DMS53 treated with DMSO at 0.1 percent for 48 hours (cell line): ENCODE data around the gene XBP1.
"Not testable (repeated sequence)": the region's sequence is repeated elsewhere in the genome, so short reads cannot be mapped to it uniquely, and the experiment has no call there.

Source experiments
- DNase-seq: peaks from one replicate; lab custom pipeline; 2025; ENCODE audit not compliant: unreplicated experiment; lab: John Stamatoyannopoulos, UW

XBP1 gene

DNA sequence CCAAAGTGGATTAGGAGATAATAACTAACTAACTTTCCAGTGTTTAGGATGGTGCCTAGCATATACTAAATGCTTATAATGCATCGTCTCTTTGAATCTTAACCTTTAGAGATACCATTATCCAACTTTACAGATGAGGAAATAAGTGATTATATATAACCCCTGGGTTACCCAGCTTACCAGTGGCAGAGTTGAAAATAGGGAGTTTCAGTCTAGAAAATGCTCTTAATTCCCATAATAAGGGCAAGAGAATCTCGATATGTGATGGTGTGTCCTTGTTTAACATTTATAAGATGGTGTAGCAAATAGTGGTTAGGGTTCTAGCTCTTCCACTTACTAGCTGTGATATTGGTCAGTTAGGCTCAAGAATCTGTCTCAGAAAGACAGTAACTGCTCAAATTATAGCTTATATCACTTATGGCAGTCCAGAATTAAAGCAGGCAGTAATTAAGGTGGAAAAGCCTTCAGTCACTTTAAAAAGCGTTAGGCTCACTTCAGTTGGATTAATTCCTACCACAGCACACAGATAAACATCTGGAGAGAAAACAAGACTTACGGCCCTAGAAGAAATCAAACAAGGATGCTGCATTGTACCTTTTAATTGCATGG, 6.3 kb downstream of the XBP1 start:
- DNase-seq = no peak

DNA sequence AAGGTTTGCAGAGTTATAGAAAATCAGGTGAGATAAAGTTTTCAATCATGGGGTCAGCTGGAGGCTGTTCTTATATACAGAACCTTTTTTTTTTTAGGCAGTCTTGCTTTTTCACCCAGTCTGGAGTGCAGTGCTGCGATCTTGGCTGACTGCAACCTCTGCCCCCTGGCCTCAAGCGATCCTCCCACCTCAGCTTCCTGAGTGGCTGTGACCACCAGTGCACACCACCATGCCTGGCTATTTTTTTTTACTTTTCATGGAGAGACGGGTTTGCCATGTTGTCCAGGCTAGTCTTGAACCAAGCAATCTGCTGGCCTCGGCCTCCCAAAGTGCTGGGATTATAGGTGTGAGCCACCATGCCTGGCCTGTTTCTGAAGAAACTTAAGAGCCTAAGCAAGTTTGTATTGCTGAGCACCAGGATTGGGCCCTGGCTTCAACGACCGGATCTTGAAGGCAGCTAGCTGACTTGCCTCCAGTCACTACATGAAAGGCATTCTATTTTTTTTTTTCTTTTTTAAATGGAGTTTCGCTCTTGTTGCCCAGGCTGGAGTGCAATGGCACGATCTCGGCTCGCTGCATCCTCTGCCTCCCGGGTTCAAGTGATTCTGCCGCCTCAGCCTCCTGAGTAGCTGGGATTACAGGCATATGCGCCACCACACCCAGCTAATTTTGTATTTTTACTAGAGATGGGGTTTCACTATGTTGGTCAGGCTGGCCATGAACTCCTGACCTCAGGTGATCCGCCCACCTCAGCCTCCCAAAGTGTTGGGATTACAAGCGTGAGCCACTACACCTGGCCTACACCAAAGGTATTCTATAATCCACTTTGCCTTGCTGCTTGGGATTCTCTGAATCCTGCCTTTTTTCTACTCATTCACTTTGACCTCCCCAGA, 7.6 kb downstream of the XBP1 start:
- peak; percentile 21 for DNase-seq

DNA sequence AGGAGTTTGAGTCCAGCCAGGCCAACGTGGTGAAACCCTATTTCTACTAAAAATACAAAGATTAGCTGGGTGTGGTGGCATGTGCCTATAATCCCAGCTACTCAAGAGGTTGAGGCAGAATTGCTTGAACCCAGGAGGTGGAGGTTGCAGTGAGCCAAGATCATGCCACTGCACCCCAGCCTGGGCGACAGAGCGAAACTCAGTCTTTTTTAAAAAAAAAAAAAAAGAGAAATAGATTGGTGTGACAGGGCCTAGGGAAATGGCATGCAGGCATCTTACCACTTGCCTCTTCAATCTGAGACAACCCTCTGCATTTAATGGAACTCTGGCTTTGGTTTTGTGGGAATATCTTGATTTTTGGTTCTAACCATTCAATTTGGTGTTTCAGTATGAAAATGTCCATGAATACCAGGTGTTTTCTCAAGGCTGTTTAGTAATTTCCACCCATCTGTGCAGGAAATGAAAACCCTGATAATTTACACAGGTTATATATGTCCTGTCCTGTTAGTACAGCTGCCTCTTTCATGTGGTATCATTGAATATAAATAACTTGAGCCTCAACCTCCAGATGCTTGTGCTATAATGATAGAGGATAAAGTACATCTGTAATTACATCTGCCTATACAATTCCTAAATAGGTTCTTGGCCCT, 8.4 kb downstream of the XBP1 start:
- DNase-seq = peak; percentile 42

DNA sequence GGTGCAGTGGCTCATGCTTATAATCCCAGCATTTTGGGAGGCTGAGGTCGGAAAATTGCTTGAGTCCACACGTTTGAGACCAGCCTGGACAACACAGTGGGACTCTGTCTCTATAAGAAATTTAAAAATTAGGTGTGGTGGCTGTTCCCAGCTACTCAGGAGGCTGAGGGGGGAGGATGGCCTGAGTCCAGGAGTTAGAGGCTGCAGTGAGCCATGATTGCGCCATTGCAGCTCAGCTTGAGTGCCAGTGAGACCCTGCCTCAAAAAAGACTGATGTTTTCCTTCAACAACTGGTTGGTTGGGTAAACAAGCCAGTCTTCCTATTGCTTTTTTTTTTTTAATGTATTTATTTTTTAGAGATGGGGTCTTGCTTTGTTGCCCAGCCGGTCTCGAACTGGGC, 9.2 kb downstream of the XBP1 start:
- no peak for DNase-seq

DNA sequence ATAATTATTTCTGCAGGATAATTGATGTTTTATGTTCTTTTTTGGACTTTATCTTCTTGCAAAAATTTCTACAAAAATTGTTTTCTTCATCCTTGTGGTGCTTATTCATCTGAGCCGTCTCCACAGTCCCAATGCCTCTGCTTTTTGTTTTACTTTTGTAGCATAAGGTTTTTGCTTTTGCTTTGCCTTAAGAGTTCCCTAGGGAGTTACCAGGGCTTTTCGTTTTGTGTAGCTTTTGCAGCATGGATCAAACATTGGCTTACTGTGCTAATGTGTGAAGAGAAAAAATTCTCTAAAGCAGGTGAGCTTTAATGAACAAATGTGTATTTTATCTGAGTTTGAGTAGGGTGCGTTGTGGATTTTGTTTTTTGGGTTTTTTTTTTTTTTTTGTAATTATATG, 11.8 kb downstream of the XBP1 start:
- no peak for DNase-seq

DNA sequence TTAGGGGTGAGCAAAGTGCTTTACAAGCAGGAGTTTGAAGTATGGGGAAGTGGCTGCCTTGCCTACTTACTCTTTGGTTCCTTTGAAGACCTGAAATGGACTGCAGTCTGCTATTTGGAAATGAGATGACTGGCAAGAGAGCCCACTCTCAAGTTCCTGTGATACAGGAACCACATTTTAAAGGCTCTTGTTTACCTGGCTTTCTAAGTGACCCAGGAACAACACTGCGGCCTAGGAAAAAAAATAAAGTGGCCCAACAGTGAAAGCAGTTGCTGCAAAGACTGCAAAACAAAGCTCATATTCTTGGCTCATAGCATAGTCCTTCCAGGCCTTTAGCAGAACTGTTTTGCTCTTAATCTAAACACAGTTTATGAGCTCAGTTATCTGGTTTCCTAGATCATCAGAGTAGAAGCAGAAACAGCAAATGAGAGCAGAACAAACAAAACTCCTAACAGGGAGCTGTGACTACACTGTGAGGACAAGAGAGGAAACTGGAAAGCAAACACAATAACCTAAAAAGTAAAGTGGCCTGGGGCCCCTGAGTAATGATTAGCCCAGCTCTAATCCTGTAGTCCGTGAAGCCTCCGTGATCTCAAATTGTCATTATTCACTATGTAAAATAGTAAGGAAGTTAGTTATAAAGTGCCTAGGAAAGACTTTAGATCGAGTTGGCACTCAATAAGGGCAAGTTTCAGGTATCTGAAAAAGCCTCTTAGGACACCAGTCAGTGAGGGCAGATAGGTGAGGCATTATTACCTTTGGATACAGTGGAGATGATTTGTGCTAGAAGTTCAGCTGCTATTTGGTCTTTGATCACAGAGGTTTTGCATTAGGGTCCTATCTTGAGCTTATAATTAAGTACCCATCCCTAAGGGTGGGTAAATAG, 16.3 kb downstream of the XBP1 start:
- peak; percentile 54 for DNase-seq

DNA sequence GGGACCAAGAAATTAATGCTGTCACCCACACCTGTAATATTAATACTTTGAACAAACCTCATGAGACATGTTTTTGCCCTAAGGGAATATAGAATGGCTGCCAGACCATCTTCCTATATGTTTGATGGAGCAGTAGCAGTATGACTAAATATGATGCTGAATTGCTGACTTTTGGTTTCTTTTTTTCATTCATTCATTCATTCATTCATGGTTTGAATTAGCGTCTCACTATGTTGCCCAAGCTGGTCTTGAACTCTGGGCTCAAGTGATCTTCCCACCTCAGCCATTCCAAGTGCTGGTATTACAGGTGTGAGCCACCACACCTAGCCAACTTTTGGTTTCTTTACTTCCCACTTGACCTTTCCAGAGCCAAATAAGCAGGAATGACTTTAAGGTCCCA, 20.1 kb downstream of the XBP1 start:
- no peak for DNase-seq

DNA sequence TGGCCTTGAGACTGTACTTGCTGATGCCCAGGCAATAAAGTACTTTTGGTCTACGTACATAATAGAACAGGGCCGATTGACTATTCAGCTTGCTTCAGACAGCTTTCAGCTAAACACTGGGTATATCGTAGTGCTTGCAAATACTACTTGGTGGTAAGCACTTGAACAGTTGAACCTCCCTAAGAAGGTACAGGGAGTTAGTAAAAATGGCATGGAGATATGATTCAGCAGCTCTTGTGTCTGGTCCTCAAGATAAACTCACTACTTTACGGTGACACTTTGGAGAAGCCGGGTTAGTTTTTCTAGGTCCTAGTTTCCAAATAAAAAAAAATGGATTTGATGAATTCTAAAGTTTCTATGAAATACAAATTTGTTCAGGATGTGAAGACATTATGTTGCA, 20.5 kb downstream of the XBP1 start:
- no peak for DNase-seq

DNA sequence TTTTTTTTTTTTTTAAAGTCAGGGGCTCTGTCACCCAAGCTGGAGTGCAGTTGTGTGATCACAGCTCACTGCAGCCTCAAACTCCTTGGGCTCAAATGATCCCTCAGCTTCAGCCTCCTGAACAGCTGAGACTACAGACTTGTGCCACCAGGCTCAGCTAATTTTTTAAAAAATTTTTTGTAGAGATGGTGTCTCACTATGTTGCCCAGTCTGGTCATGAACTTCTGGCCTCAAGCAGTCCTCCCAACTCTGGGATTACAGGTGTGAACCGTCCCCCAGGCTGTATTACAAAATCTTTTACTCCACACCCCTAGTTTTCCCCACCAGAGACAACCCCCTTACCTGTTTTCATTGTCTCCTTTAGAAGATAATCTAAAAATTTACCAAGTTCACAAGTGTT, 26.0 kb downstream of the XBP1 start:
- DNase-seq = no peak

DNA sequence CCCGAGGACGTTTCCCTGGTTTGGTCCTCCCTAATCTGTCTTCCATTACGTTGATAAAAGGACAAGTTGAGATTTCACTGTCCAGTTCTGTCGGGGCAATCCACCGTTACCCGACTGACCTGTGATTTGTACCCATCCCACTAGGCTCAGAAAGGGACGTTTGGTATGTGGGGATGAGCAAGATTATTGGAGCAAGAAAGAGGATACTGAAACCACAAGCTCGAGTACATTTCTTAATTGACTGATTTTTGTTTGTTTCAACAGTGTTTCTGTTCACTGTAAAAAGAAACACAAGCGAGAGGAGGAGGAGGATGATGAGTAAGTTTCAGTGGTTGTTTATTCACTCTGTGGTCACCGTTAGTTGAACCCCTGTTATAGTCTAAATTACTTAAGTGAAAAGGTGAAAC, 26.9 kb downstream of the XBP1 start:
- no peak for DNase-seq

DNA sequence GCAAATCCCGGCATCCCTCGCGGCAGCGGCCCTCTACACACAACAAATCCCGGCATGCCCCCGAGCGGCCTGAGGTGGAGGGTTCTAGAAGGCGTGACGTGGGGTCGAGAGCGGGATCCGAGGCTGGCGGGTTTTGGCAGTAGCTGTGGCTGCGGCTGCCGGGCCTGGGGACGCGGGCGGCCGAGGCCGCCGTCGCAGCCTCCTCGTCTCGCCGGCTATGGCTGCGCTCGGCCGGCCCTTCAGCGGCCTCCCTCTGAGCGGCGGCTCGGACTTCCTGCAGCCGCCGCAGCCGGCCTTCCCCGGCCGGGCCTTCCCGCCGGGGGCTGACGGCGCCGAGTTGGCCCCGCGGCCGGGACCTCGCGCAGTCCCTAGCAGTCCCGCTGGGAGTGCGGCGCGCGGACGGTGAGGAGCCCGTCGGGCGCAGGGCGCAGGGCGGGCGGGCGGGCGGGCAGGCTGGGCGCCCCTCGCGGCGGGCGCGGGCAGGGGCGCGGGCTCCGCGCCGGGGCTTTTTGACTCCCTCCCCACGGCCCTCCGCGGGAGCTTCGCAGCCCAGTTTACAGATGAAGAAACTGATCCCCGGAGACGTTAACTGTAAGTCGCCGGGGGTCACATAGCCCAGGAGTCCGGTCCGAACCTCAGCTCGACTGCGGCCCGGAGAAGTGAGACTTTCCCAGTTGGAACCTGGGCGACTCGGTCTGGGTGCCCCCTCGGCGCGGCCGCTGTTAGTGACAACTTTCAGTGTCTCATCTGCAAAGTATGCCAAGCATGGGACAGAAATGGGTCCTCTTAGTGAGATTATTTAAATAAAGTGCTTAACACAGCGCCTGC, 27.5 kb downstream of the XBP1 start, which contains the start of gene CCDC117:
Gene CCDC117, plus strand, starts transcription at position 63 of the 828 bp plus-strand sequence. Its CDS starts 155 bp downstream, at position 218.
- peak; percentile 38 for DNase-seq

DNA sequence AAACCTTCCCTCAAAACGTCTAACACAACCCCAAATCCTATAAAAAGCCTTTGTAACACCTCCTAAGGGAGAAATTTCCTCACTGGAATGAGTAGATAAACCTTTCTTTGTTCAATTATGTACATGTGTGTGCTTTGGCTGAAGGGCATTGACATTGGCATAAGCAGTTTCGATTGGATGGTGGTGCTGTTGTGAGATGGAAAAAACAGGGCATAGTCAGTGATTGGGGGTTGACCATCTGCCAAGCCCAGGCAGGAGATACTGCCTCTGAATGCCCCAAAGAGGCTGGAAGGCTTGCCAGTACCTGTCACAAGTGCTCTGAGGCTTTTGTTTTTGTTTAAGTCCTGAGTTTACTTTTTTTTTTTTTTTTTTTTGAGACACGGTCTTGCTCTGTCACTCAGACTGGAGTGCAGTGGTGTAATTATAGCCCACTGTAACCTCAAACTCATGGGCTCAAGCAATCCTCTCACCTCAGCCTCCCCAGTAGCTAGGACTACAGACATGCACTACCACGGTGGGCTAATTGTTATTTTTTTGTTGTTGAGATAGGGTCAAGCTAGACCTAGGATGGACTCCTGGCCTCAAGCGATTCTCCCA, 29.1 kb downstream of the XBP1 start:
- no peak for DNase-seq

DNA sequence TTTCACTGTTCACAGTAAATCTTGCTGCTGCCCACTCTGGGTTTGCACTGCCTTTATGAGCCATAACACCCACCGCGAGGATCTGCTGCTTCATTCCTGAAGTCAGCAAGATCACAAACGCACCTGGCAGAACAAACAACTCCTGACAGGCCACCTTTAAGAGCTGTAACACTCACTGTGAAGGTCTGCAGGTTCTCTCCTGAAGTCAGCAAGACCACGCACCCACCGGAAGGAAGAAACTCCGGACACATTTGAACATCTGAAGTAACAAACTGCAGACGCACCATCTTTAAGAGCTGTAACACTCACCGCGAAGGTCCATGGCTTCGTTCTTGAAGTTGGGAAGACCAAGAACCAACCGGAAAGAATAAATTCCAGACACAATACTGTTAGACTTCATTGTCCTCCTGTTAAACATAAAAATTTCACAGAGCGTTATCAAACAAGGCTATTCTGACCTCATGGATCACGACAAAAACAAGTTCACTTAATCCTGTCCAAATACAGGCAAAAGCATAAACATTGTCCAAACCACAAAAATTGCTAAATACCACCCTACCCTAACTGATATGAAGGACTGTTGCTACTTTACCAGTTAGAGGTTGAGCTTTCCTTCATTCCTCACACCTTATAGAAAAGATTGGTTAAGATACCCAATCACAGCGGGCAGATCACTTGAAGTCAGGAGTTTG, 30.8 kb downstream of the XBP1 start:
- DNase-seq = no peak

DNA sequence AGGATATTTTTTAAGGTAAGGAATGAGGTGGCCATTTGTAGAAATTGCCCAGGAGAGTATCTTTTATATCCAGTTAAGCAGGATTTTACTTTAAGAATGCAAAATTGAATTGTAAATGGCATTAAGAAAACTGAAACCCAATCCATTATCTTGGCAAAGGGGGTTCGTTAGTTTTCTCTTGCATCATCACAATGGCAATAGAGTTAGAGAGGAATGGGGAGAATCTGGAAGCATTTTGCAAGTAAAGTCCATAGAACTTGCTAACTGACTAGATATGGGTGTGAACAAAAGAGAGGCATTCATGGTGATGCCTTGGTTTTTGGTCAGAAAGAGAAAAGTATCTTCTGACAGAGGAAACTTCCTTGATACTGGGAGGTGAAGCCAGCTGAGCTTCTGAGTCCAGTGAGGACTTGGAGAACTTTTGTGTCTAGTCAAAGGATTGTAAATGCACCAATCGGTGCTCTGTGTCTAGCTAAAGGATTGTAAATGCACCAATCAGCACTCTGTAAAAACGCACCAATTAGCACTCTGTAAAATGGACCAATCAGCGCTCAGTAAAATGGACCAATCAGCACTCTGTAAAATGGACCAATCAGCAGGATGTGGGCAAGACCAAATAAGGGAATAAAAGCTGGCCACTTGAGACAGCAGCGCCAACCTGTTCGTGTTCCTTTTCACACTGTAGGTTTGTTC, 31.5 kb downstream of the XBP1 start:
- DNase-seq = no peak

DNA sequence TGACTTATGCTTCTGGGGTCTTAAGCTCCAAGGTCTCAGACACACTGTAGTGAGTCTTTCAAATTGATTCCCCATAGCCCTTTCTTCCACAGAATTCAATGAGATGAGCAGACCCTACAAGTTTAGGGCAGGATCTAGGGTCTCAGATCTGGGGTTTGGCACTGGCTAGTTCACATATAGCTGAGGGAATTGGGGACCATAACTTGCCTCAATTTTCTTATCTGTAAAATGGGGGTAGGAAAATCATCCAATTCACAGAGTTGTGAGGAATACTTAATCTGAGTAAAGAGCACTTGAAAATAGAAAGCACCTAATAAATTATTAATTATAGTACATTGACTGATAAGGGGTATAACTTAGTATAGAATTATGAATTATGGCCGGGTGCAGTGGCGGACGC, 33.7 kb downstream of the XBP1 start:
- no peak for DNase-seq

DNA sequence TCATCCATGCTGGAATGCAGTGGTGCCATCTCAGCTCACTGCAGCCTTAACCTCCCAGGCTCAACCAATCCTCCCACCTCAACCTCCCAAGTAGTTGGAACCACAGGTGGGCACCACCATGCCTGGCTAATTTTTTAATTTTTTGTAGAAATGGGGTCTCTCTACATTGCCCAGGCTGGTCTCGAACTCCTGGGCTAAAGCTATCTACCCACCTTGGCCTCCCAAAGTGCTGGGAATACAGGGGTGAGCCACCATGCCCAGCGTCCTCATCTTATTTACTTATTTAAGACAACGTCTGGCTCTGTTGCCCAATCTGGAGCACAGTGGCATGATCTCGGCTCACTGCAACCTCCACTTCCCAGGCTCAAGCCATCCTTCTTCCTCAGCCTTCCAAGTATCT, 38.4 kb downstream of the XBP1 start:
- not testable (repeated sequence) for DNase-seq

DNA sequence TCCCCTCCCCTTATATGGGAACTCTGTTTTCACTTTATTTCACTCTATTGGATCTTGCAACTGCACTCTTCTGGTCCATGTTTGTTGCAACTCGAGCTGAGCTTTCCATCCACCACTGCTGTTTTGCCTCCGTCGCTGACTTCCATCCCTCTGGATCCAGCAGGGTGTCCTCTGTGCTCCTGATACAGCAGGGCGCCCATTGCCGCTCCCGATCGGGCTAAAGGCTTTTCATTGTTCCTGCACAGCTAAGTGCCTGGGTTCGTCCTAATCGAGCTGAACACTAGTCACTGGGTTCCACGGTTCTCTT, 39.0 kb downstream of the XBP1 start:
- DNase-seq = no peak

DNA sequence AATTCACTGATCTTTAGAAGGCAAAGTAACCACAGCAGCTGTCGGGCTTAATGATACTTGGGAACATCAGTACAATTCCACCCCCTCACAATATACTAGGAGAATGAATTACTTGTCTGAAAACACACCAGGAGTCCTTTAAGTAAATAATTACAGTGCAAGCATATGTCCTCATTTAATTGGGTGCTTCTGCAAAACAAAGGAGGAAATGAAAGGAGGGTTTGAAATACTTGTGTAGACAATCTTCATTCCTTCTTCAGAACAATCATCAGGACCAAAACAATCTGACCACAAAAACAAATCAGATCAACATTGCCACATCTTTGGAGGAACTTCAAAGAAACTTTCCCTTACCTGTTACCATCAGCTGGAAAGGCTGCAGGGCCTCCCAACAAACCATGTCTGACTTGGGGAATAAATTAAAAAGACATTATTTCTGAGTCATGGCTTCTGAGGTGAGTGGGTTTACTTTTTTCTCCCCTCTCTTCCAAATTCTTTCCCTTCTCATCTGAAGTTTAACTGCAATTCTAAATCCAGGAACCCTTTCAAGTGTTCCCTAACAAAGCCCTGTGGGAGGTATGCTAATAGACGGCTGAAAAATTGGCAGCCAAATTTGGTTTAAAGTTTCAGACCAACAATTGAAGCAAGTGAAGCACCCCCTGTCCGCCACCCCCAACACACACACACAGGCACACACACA, 40.4 kb downstream of the XBP1 start:
- no peak for DNase-seq
